Colon (tissue), 2 donors: ENCODE data around the gene PPP2CA.
"Not testable (repeated sequence)": the region's sequence is repeated elsewhere in the genome, so short reads cannot be mapped to it uniquely, and the experiment has no call there.

Experiments used
- FAIRE-seq: peaks from 2 replicates; lab custom pipeline; 2012; peaks lifted over from hg19 to GRCh38; lab: Jason Lieb, UNC
- donor health status: control.
- donor health status: control.

The PPP2CA gene

GRCh38 chr5:134245101-134245604 is 19.3 kb upstream of the PPP2CA start:
- no peak for FAIRE-seq

GRCh38 chr5:134242146-134242545 is 16.3 kb upstream of the PPP2CA start:
- FAIRE-seq = no peak

GRCh38 chr5:134240421-134240962 is 14.6 kb upstream of the PPP2CA start:
- FAIRE-seq = no peak

GRCh38 chr5:134236820-134237219 is 10.9 kb upstream of the PPP2CA start:
- no peak for FAIRE-seq

DNA sequence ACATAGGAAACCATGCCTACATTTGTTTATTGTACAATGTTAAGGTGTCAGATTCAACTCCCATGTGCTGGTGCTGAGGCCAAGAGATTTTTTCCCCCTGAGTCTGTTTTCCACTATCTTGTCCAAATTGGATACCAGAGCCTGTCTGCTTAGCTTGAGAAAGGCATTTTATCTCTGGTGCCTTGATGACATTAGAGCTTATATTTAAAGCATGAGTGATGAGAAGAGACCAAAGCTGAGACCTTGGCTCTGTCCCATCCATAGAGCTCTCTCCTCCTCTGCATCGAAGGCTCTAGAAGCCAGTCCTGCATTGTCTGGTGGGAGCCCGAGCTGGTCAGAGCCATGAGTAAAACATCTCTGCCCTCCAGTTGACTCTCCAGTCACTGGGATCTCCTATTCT is 10.4 kb upstream of the PPP2CA start:
- FAIRE-seq = no peak

GRCh38 chr5:134228624-134229023 is 2.8 kb upstream of the PPP2CA start:
- FAIRE-seq = no peak

DNA sequence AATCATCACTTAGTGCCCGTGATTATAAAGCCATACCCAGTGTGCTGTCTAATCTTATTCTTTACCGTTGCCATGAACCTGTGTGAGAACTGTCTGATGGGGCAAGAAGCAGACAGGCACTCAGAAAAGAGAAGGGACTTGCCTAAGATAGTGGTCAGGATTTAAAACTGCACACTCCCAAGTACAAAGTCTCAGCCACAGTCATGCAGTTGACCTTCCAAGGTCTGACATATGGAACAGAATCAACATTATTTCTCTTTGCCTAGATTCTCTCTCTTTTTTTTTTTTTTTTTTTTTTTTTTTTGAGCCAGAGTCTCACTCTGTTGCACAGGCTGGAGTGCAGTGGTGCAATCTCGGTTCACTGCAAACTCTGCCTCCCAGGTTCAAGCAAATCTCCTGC is 1.9 kb upstream of the PPP2CA start:
- FAIRE-seq = no peak

GRCh38 chr5:134227259-134227658 is 1.4 kb upstream of the PPP2CA start:
- no peak for FAIRE-seq

GRCh38 chr5:134226441-134227192 is 744 bp upstream of the PPP2CA start:
- FAIRE-seq = no peak

- FAIRE-seq = no peak
Measured at GRCh38 chr5:134224888-134225779, 739 bp downstream of the PPP2CA start.

DNA sequence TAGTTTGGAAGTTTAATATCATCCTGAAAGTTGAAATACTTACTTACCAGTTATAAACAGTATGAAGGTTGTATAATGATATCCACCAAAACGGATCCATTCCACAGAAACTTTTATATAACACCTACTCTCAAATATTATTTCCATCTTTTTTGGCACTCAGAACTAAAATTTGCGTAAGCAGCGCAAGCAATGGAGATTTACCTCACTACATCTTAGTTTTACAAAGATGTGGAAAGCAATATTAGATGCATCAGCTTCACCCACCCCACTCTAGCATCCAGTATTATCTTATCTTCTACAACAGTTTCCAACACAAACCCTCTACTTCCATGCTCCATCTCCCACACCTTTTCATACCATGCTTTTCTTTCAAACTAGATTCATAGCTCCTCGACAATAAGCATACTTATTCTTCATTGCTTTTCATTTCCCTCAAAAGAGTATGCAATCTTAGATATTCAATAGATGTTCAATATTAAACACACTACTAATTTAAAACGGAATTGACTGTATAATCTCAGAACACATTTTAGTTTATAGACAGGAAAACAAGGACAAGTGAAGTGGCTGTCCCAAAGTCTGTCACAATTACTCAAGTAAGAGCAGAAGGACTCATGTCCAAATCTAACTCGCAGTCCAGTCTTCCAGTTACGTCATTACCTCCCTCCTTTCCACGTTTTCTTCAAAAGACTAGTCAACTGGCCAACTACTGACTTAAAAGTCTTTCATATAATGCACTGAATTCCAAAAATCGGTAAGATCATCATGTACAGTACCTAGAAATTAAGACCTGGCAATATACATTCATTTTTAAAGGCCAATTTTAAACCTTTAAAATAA is 2.2 kb downstream of the PPP2CA start:
- FAIRE-seq = no peak

GRCh38 chr5:134221690-134222089 is 4.2 kb downstream of the PPP2CA start:
- not testable (repeated sequence) for FAIRE-seq

- FAIRE-seq = no peak
Measured at GRCh38 chr5:134215757-134216156, 10.1 kb downstream of the PPP2CA start.

- not testable (repeated sequence) for FAIRE-seq
Measured at GRCh38 chr5:134211263-134212031, 14.4 kb downstream of the PPP2CA start.

GRCh38 chr5:134209477-134210245 is 16.2 kb downstream of the PPP2CA start:
- FAIRE-seq = no peak

DNA sequence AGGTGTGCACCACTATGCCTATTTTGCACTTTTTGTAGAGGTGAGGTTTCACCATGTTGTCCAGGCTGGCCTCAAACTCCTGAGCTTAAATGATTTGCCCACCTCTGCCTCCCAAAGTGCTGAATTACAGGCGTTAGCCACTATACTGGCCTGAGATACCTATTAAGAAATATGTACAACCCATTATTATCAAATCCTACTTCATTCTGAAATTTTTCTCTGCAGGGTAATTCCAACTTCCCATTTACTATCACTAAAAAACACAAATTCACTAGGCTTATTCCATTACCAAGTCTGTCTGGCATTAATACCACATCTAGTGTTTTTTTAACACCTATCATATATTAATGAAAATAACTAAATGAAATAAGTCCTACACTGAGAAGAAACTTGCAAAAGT is 18.2 kb downstream of the PPP2CA start:
- no peak for FAIRE-seq

DNA sequence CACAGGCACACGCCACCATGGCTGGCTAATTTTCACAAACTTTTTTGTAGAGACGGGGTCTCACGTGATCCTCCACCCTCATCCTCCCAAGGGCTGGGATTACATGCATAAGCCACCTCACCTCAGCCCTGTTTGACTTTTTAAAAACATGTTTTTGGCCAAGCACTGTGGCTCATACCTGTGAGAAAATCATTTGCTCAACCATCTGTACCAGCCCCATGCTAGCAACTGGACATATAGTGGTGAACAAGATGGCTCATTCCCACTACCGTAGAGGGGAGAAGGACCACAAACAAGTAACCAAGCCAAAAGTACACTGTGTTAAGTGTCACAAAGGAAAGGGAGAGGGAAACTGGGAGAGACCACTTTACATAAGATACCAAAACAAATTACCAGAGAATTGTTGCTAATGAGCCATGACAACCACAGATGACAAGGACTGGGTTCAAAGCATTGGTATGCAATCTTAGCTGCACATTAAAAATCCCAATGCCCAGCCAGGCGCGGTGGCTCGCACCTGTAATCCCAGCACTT is 19.2 kb downstream of the PPP2CA start:
- FAIRE-seq = no peak

GRCh38 chr5:134204575-134204974 is 21.3 kb downstream of the PPP2CA start:
- FAIRE-seq = no peak

- FAIRE-seq = no peak
Measured at GRCh38 chr5:134203630-134204029, 22.2 kb downstream of the PPP2CA start.

DNA sequence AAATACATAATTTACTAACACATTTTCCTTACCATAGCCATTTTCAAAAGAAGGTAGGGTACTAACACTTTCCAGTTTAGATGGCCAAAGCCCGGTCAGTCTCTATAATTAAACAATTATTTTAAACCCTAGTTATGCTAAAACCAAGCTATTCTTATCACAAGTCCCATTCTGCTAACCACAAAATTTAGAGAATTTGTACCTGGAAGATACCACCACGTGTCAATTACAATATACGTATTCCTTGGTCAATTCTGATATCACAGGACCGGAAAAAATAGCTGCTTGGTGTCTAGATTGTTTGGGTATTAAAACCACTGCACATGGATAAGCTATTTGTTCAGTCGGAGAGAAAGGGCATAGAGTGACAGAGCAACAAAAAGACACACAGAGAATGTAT is 30.2 kb downstream of the PPP2CA start:
- no peak for FAIRE-seq
